SU-DHL-6 (cell line): Measurements from ENCODE around the gene BRCC3.

Experiments used
- H2AFZ ChIP-seq: fragments of 200-600 bp; sonication (generic); 2 replicates; pipeline ENCODE4 v1.6.1; 2014; ENCODE audit warnings: low read depth, mild to moderate bottlenecking, moderate library complexity, mixed read lengths, antibody characterized with exemption, low read length; ENCODE audit not compliant: severe bottlenecking
- H3F3A ChIP-seq: fragments of 200-600 bp; shearing (Covaris generic); 2 replicates; pipeline ENCODE4 v1.6.0; 2016; ENCODE audit warnings: antibody characterized with exemption, mild to moderate bottlenecking; ENCODE audit not compliant: insufficient read depth
- H3K27ac ChIP-seq: fragments of 200-600 bp; sonication (generic); 2 replicates; pipeline ENCODE4 v1.5.1; 2016; ENCODE audit warnings: low read depth, mild to moderate bottlenecking, low read length, moderate library complexity, mixed read lengths
- H3K27me3 ChIP-seq: fragments of 200-600 bp; sonication (generic), shearing (Covaris generic); 2 replicates; pipeline ENCODE4 v1.6.0; 2014; ENCODE audit warnings: mild to moderate bottlenecking, low read length
- H3K36me3 ChIP-seq: fragments of 200-600 bp; sonication (generic); 2 replicates; pipeline ENCODE4 v1.6.1; 2014; ENCODE audit warnings: mild to moderate bottlenecking, low read length, mixed read lengths
- H3K4me2 ChIP-seq: fragments of 300-600, 200-600 bp; shearing (Covaris generic), sonication (generic); 2 replicates; pipeline ENCODE4 v1.6.0; 2014; ENCODE audit warnings: low read length, low read depth, mild to moderate bottlenecking; ENCODE audit not compliant: poor library complexity, severe bottlenecking
- H3K4me3 ChIP-seq: fragments of 200-600 bp; sonication (generic); 2 replicates; pipeline ENCODE4 v1.5.1; 2014; ENCODE audit warnings: antibody characterized with exemption, low read length, mild to moderate bottlenecking, mixed read lengths; ENCODE audit not compliant: insufficient read depth, poor library complexity, severe bottlenecking
- H3K79me2 ChIP-seq: fragments of 200-600 bp; sonication (generic); 2 replicates; pipeline ENCODE4 v1.6.1; 2014; ENCODE audit warnings: mild to moderate bottlenecking, low read length, moderate library complexity; ENCODE audit not compliant: insufficient read depth
- H3K9ac ChIP-seq: fragments of 200-600 bp; sonication (generic); 2 replicates; pipeline ENCODE4 v1.7.0; 2014; ENCODE audit warnings: mild to moderate bottlenecking, low read length
- H3K9me2 ChIP-seq: fragments of 200-600 bp; sonication (generic); replicated peaks from 2 replicates; pipeline ENCODE4 v1.6.1; 2014; ENCODE audit warnings: low read length; ENCODE audit not compliant: insufficient read depth
- H3K9me3 ChIP-seq: fragments of 200-600 bp; sonication (generic); 2 replicates; pipeline ENCODE4 v1.6.1; 2014; ENCODE audit warnings: low read length, mixed read lengths; ENCODE audit not compliant: insufficient read depth
- H4K20me1 ChIP-seq: fragments of 200-600 bp; sonication (generic); 2 replicates; pipeline ENCODE4 v1.6.1; 2014; ENCODE audit warnings: low read depth, mild to moderate bottlenecking, antibody characterized with exemption, low read length, moderate library complexity, mixed read lengths
- CTCF ChIP-seq: fragments of 200-600 bp; sonication (generic); IDR thresholded peaks from one replicate; pipeline ENCODE4 v1.5.1; 2017; ENCODE audit warnings: antibody characterized with exemption, mild to moderate bottlenecking, low read length, moderate library complexity; ENCODE audit not compliant: insufficient read depth, poor library complexity, severe bottlenecking
- EZH2phosphoT487 ChIP-seq: fragments of 200-600 bp; sonication (generic), shearing (Covaris generic); conservative IDR thresholded peaks from 2 replicates; pipeline ENCODE4 v1.6.1; 2018; ENCODE audit warnings: mild to moderate bottlenecking, antibody characterized with exemption, low read length, moderate library complexity, mixed read lengths

BRCC3 gene

GRCh38 chrX:155061760-155062159, 9.5 kb upstream of the BRCC3 start:
- Histone ChIP-seq H3K79me2 (0 out of 2 replicates have a peak, but pooled peaks cover under 1% of the 10 kb centered on the region), H3K9ac (no peak overlapping the region), H3F3A (no peaks in the 10 kb centered on the region), H2AFZ (no peak overlapping the region), H3K36me3 (peaks cover 7% of the 10 kb centered on the region; the same call in 1 of the 2 replicates), H3K4me3 (no peak overlapping the region), H3K9me3 (no peaks in the 10 kb centered on the region), H3K27ac (no peak overlapping the region), H3K27me3 (no peaks in the 10 kb centered on the region), H3K4me2 (no peak overlapping the region), H3K9me2 (no peaks in the 10 kb centered on the region), H4K20me1 (no peaks in the 10 kb centered on the region)
- no peak for TF ChIP-seq CTCF
- no peak for TF ChIP-seq EZH2phosphoT487

GRCh38 chrX:155065035-155065734, 6.1 kb upstream of the BRCC3 start:
- Histone ChIP-seq H3K9me2 (no peaks in the 10 kb centered on the region), H2AFZ (no peak overlapping the region), H4K20me1 (no peaks in the 10 kb centered on the region), H3K9me3 (no peaks in the 10 kb centered on the region), H3K27ac (no peak overlapping the region), H3K79me2 (peaks cover 34% of the 10 kb centered on the region), H3K36me3 (peaks cover 6% of the 10 kb centered on the region; the same call in 1 of the 2 replicates), H3F3A (no peaks in the 10 kb centered on the region), H3K4me3 (no peak overlapping the region), H3K4me2 (no peak overlapping the region), H3K27me3 (no peaks in the 10 kb centered on the region), H3K9ac (no peak overlapping the region)
- TF ChIP-seq CTCF (no peak), EZH2phosphoT487 (no peak)

GRCh38 chrX:155068165-155068564, 3.1 kb upstream of the BRCC3 start:
- Histone ChIP-seq H2AFZ (no peak overlapping the region), H3K4me2 (peak overlapping the region; percentile 72), H3K27me3 (no peaks in the 10 kb centered on the region), H3F3A (no peaks in the 10 kb centered on the region), H4K20me1 (no peaks in the 10 kb centered on the region), H3K9me2 (no peaks in the 10 kb centered on the region), H3K79me2 (peaks cover 57% of the 10 kb centered on the region), H3K27ac (no peak overlapping the region), H3K4me3 (no peak overlapping the region), H3K9ac (no peak overlapping the region), H3K9me3 (no peaks in the 10 kb centered on the region), H3K36me3 (peaks cover 2% of the 10 kb centered on the region; the same call in 1 of the 2 replicates)
- TF ChIP-seq CTCF (no peak), EZH2phosphoT487 (no peak)
